Subcutaneous abdominal adipose tissue (tissue), 5 donors: Measurements from ENCODE around the gene SUMO4.

Experiments used
- H3K27ac ChIP-seq: one replicate; pipeline ENCODE4 v1.7.0; 2013; ENCODE audit warnings: low read depth, mild to moderate bottlenecking, inconsistent platforms, low read length, moderate library complexity
- H3K27me3 ChIP-seq, 5 donors: one replicate each; pipeline ENCODE4 v1.7.0; 2013; ENCODE audit warnings: low read length in 5 of 5, inconsistent platforms in 1 of 5; ENCODE audit not compliant: control insufficient read depth in 5 of 5, insufficient read depth in 4 of 5
- H3K36me3 ChIP-seq, 5 donors: one replicate each; pipeline ENCODE4 v1.7.0; 2013; ENCODE audit warnings: low read length in 5 of 5; ENCODE audit not compliant: control insufficient read depth in 5 of 5, insufficient read depth in 5 of 5
- H3K4me1 ChIP-seq, 5 donors: one replicate each; pipeline ENCODE4 v1.7.0; 2013; ENCODE audit warnings: low read length in 5 of 5, mild to moderate bottlenecking in 3 of 5, moderate library complexity in 1 of 5; ENCODE audit not compliant: control insufficient read depth in 5 of 5, insufficient read depth in 5 of 5
- H3K4me3 ChIP-seq, 5 donors: one replicate each; pipeline ENCODE4 v1.7.0; 2013; ENCODE audit warnings: low read length in 5 of 5, low read depth in 1 of 5
- H3K9ac ChIP-seq, 5 donors: one replicate each; pipeline ENCODE4 v1.7.0; 2013; ENCODE audit warnings: low read length in 5 of 5, mild to moderate bottlenecking in 4 of 5, moderate library complexity in 3 of 5
- H3K9me3 ChIP-seq, 5 donors: one replicate each; pipeline ENCODE4 v1.7.0; 2013; ENCODE audit warnings: low read length in 5 of 5; ENCODE audit not compliant: control insufficient read depth in 5 of 5
- donor health status: healthy.
- donor health status: healthy.
- donor health status: healthy.
- donor health status: healthy.
- donor health status: healthy.

SUMO4 gene

DNA sequence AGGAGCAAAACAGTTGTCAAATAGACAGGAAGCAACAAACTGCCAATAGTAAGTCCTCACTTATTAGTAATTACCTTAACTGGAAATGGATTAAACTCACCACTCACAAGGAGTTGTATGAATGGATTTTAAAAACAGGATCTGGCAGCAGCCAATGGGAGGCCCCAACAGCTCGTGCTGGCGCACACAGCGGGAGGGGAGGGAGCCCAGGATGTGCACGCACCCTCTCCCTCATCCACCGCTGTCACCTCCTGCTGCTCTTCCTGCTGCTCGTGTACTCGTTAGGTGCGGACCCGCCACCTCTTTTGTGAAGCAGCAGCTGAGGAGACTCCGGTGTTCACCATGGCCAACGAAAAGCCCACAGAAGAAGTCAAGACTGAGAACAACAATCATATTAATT lies at the start of gene SUMO4:
Gene SUMO4 (plus strand): TSS at position 213 of the 400 bp plus-strand sequence. CDS start 130 bp downstream, at position 343.
- Histone ChIP-seq H3K4me3 (no peak within 1 kb of the TSS), H3K27me3 (no peaks in the 10 kb centered on the region), H3K4me1 (no peaks in the 10 kb centered on the region), H3K9ac (no peak within 1 kb of the TSS), H3K27ac (no peak within 1 kb of the TSS), H3K9me3 (no peaks in the 10 kb centered on the region), H3K36me3 (peaks cover 17 to 40% (median 25%) of the 10 kb centered on the region in 5 donors)

DNA sequence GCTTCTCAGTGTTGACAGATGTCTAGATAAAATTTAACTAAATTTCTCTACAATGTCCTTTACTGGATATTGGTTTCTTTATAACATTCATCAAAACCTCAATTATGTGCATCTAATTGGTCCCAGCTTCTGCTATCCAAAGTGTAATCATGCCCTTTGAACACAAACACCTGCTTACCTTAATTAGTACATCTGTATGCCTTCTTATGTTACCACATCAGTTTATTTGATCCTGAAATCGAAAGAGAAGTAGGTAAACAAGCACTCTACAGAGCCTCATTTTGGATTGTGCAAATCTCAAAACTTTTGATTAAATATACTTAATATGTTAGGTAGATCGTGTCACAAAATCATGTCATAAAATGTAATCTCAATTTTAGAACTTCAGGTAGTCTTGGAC lies 46.1 kb upstream of the SUMO4 start:
- H3K4me3 ChIP-seq = no peak overlapping the region
- H3K27me3 ChIP-seq = no peaks in the 10 kb centered on the region

DNA sequence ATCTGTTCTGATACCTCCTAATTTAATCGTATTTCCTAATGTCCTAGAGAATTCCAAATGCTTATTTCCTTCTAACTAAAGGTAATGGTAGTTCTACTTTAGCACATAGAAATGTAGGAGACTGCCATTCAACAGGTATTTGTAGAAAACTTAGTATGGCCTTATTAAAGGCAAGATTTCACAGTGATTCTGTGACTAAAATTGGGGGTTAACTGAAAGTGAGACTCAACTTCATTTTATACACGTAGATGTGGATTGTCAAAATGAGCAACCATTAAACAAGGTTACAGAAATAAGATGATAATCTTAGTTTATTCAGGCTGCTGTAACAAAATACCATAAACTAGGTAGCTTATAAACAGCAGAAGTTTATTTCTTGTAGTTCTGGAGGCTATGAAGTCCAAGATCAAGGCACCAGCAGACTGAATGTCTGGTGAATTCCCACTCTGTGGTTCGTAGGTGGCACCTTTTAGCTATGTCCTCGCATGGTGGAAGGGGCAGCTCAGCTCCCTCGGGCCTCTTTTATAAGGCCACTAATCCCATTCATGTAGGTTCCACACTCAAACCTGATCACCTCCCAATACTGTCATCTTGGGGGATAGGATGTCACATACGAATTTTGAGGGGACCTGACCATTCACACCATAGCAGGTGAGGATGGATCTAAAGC lies 43.8 kb upstream of the SUMO4 start:
- no peaks in the 10 kb centered on the region for H3K27me3 ChIP-seq
- no peaks in the 10 kb centered on the region for H3K36me3 ChIP-seq
- no peaks in the 10 kb centered on the region for H3K9me3 ChIP-seq
- no peak overlapping the region for H3K4me3 ChIP-seq
- no peak overlapping the region for H3K27ac ChIP-seq
- H3K9ac ChIP-seq = no peak overlapping the region
- peaks cover 0 to 18% (median 2%) of the 10 kb centered on the region in 5 donors for H3K4me1 ChIP-seq

More for the DNA sequence above, 46.1 kb upstream of the SUMO4 start:
- Histone ChIP-seq H3K9me3 (no peaks in the 10 kb centered on the region), H3K36me3 (no peaks in the 10 kb centered on the region), H3K4me1 (peaks cover 0 to 7% (median 0%) of the 10 kb centered on the region in 5 donors), H3K9ac (no peak overlapping the region), H3K27ac (no peak overlapping the region)

DNA sequence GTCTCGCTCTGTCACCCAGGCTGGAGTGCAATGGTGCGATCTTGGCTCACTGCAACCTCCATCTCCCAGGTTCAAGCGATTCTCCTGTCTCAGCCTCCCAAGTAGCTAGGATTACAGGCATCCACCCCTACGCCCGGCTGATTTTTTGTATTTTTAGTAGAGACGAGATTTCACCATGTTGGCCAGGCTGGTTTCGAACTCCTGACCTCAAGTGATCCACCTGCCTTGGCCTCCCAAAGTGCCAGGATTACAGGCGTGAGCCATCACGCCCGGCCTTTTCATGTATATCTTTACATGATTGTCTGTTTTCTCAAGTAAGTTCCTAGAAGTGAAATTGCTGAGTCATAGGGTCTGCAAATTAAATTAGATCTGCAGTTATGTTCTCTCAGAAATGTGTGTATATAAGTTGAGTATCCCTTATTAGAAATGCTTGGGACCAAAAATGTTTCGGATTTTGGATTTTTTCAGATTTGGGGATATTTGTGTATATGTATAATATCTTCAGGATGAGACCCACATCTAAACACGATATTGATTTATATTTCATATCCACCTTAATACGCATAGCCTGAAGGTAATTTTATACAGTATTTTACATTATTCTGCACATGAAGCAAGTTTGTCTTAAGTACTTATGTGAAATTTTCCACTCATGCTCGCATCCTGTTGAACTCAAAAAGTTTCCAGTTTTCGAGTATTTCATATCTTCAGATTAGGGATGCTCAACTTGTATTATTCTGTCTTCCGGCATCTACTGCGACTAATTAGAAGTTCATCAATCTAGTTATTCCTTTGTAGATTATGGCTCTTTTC lies 42.1 kb upstream of the SUMO4 start:
- H3K4me3 ChIP-seq = no peak overlapping the region
- H3K27ac ChIP-seq = no peak overlapping the region
- H3K9ac ChIP-seq = no peak overlapping the region
- peaks cover 0 to 14% (median 3%) of the 10 kb centered on the region in 5 donors for H3K4me1 ChIP-seq
- H3K9me3 ChIP-seq = no peaks in the 10 kb centered on the region
- no peaks in the 10 kb centered on the region for H3K36me3 ChIP-seq
- H3K27me3 ChIP-seq = no peaks in the 10 kb centered on the region

DNA sequence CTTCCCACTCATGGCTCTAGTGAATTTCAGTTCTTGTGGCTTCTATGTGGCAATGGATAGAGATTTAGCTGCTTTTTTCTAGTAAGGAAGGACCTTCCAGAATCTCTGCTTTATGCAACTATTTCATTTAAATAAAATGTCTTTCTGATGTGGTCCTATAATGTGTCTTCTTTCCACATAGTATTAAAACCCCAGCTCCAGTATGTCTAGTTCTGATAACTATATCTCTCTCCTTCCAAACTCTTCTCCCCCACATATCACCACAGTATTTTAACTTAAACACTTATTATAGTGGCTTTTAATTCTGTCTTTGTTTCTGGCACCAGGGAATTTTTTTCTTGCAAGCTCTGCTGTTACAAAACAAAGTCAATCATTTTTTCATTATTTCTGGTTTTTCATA lies 40.6 kb upstream of the SUMO4 start:
- Histone ChIP-seq H3K27me3 (no peaks in the 10 kb centered on the region), H3K9me3 (no peaks in the 10 kb centered on the region), H3K27ac (no peak overlapping the region), H3K9ac (no peak overlapping the region), H3K36me3 (no peaks in the 10 kb centered on the region), H3K4me3 (no peak overlapping the region), H3K4me1 (peaks cover 0 to 11% (median 3%) of the 10 kb centered on the region in 5 donors)

DNA sequence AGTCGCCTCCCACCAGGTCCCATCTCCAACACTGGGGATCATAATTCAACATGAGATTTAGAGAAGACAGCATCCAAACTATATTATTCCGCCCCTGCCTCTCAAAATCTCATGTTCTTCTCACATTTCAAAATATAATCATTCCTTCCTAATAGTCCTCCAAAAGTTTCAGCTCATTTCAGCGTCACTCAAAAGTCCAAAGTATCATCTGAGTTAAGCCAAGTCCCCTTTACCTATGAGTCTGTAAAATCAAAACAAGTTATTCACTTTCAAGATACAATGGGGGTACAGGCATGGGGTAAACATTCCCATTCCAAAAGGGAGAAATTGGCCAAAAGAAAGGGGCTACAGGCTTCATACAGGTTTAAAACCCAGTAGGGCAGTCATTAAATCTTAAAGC lies 39.5 kb upstream of the SUMO4 start:
- Histone ChIP-seq H3K27me3 (no peaks in the 10 kb centered on the region), H3K9me3 (no peaks in the 10 kb centered on the region), H3K27ac (no peak overlapping the region), H3K36me3 (no peaks in the 10 kb centered on the region), H3K9ac (no peak overlapping the region), H3K4me1 (peaks cover 0 to 11% (median 3%) of the 10 kb centered on the region in 5 donors), H3K4me3 (no peak overlapping the region)

DNA sequence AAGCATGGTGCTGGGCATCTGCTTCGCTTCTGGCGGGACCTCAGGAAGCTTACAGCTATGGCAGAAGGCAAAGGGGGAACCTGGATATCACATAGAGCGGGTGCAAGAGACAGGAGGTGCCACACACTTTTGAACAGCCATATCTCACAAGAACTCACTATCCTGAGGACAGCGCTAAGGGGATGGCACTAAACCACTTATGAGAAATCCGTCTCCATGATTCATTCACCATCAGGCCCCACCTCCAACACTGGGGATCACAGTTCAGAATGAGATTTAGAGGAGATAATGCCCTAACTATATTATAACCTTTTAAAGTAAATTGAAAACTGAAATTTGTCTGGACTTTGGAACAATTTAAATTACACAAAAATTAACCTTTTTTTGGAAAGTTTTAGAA lies 37.8 kb upstream of the SUMO4 start:
- Histone ChIP-seq H3K4me3 (no peak overlapping the region), H3K27me3 (no peaks in the 10 kb centered on the region), H3K9ac (no peak overlapping the region), H3K27ac (no peak overlapping the region), H3K9me3 (no peaks in the 10 kb centered on the region), H3K36me3 (no peaks in the 10 kb centered on the region), H3K4me1 (peaks cover 0 to 11% (median 3%) of the 10 kb centered on the region in 5 donors)

DNA sequence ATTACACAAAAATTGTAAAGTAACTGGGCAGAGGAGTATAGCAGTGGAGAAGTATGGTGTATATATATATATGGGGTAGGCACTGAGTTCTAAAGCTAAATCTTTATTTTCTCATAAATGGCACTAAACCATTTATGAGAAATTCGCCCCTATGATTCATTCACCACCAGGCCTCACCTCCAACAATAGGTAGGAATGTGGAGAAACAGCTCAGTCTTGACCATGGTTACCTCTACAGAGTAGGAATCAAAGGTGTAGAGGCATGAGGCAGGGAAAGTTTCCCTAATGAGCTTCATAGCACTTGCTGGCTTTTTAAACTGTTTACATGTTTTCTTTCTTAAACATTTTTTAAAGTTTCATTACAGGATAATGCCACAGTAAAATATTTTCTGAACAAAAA lies 36.9 kb upstream of the SUMO4 start:
- Histone ChIP-seq H3K9me3 (no peaks in the 10 kb centered on the region), H3K36me3 (no peaks in the 10 kb centered on the region), H3K9ac (no peak overlapping the region), H3K4me1 (peaks cover 0 to 11% (median 3%) of the 10 kb centered on the region in 5 donors), H3K27ac (no peak overlapping the region), H3K4me3 (no peak overlapping the region), H3K27me3 (no peaks in the 10 kb centered on the region)

DNA sequence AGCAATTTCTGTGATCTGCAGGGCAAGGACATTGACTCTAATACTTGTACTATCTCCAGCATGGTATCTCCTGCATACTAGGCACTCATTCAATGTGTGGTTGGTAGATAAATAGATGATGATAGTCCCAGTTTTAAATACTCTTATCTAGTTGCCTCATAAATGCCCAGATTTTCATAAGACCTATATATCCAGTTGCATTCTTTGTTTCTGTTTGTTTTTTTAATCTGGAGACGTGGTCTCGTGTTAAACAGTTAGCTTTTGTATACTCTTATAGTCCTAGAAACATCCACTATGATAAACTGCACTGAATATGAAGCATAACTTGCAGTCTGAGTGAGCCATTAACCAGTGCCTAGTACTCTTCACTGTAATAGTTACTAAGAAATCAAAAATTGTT lies 35.5 kb upstream of the SUMO4 start:
- H3K9ac ChIP-seq = no peak overlapping the region
- H3K27ac ChIP-seq = no peak overlapping the region
- no peaks in the 10 kb centered on the region for H3K27me3 ChIP-seq
- no peak overlapping the region for H3K4me3 ChIP-seq
- H3K4me1 ChIP-seq = peaks cover 0 to 6% (median 0%) of the 10 kb centered on the region in 5 donors
- H3K36me3 ChIP-seq = no peaks in the 10 kb centered on the region
- no peaks in the 10 kb centered on the region for H3K9me3 ChIP-seq

DNA sequence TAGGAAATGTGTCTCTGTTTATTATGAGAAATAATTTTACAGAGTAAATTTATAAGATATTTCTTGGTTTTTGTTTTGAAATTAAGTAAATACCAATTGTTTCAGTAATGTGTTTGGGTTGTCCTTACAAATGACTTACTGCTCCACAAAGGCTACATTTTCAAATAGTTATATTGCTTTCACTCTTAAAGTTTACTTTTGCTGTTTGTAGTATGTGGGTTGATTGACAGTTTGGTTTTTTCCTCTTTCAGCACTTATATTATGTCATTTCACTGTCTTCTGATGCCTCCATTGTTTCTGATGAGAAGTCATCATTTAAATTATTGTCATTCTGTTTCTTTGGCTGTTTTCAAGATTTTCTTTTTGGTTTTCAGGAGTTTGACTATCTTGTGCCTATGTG lies 34.9 kb upstream of the SUMO4 start:
- no peaks in the 10 kb centered on the region for H3K36me3 ChIP-seq
- H3K9ac ChIP-seq = no peak overlapping the region
- no peaks in the 10 kb centered on the region for H3K9me3 ChIP-seq
- H3K27me3 ChIP-seq = no peaks in the 10 kb centered on the region
- H3K27ac ChIP-seq = no peak overlapping the region
- H3K4me3 ChIP-seq = no peak overlapping the region
- H3K4me1 ChIP-seq = peaks cover 0 to 3% (median 0%) of the 10 kb centered on the region in 5 donors
